ENCODE data around the gene AP5S1. TPM values are rescaled to one million over a fixed set of nuclear protein-coding genes. Genes with fewer than 3 reads are reported as not detected.
A peak's percentile ranks its signal among the peaks of the same experiment; 100 is the strongest.

The AP5S1 gene
- total and polyA plus RNA-seq, 2 of the 13 experiments (the other 11 are each of a cell fraction or from before 2014, with no cell fraction given) = 7.9 to 23.2 TPM

DNA sequence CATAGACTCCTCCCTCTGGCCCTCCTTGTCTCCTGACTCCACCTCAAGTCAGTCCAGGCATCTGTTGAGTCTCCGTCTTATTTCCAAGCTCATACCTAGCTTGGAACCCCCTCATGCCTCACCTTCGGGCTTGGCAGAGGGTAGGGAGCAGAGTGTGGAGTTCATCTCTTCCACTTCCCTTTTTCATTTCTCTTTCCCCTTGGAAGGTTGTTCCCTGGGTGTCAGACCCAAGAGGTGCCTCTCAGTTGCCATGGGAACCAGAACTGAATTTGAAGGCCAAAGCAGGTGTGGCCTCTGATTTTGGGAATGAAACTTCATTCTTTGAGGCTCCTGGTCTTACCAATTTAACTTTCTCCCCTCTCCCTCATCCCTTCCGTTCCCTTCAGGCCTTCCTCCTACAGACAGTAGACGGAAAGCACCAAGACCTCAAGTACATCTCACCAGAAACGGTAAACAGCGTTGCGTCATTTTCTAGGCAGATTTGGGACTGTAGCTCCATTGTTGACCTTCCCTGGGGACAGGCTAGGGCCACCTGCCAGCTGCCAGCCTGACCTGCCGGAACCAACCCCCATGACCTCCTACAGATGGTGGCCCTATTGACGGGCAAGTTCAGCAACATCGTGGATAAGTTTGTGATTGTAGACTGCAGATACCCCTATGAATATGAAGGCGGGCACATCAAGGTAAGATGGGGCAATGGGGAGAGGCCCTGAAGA lies 17.7 kb upstream of the AP5S1 start:
- no peak for ATAC-seq
- peaks cover 8% of the 10 kb centered on the region for H3K79me2 ChIP-seq (ENCODE audit: insufficient read depth, low read length)
- H3K4me1 ChIP-seq (ENCODE audit: insufficient read depth, low read length) = peaks cover 41% of the 10 kb centered on the region
- TF ChIP-seq ZNF598 (CRISPR knock-in tag; IDR thresholded peaks at IDR 0.05; ENCODE audit: borderline replicate concordance) (no peak), FOXA1 (IDR thresholded peaks at IDR 0.05) (no peak), FOXA1 (CRISPR knock-in tag; IDR thresholded peaks at IDR 0.05) (peak; percentile 65; the same call in 1 of the 2 replicates), ZNF616 (CRISPR knock-in tag; IDR thresholded peaks at IDR 0.05; ENCODE audit: low read depth) (no peak), ZNF451 (CRISPR knock-in tag; IDR thresholded peaks at IDR 0.05) (no peak), YY1 (IDR thresholded peaks at IDR 0.05; ENCODE audit: insufficient read depth, insufficient replicate concordance, low read depth, low read length) (no peak), NFKB2 (CRISPR knock-in tag; IDR thresholded peaks at IDR 0.05; ENCODE audit: borderline replicate concordance) (no peak), FOXK1 (CRISPR knock-in tag; IDR thresholded peaks at IDR 0.05; ENCODE audit: borderline replicate concordance, low read depth) (no peak), ZMYM2 (CRISPR knock-in tag; IDR thresholded peaks at IDR 0.05) (no peak), KLF13 (CRISPR knock-in tag; IDR thresholded peaks at IDR 0.05) (no peak), PRPF4 (IDR thresholded peaks at IDR 0.05; ENCODE audit: low read depth, low read length, poor library complexity, severe bottlenecking) (no peak), PHF21A (CRISPR knock-in tag; IDR thresholded peaks at IDR 0.05) (no peak), ZSCAN30 (CRISPR knock-in tag; IDR thresholded peaks at IDR 0.05) (no peak), ZNF724P (CRISPR knock-in tag; IDR thresholded peaks at IDR 0.05; ENCODE audit: borderline replicate concordance) (no peak), FOXM1 (CRISPR knock-in tag; IDR thresholded peaks at IDR 0.05) (no peak), HIVEP1 (CRISPR knock-in tag; IDR thresholded peaks at IDR 0.05) (no peak), RORA (CRISPR knock-in tag; IDR thresholded peaks at IDR 0.05) (no peak), CEBPB (IDR thresholded peaks at IDR 0.05; ENCODE audit: borderline replicate concordance, low read depth, low read length) (peak; percentile 68), ZNF546 (CRISPR knock-in tag; conservative IDR thresholded peaks at IDR 0.05) (no peak), ZNF674 (CRISPR knock-in tag; IDR thresholded peaks at IDR 0.05; ENCODE audit: low read depth) (no peak)
- TF ChIP-seq, protein P1, sequence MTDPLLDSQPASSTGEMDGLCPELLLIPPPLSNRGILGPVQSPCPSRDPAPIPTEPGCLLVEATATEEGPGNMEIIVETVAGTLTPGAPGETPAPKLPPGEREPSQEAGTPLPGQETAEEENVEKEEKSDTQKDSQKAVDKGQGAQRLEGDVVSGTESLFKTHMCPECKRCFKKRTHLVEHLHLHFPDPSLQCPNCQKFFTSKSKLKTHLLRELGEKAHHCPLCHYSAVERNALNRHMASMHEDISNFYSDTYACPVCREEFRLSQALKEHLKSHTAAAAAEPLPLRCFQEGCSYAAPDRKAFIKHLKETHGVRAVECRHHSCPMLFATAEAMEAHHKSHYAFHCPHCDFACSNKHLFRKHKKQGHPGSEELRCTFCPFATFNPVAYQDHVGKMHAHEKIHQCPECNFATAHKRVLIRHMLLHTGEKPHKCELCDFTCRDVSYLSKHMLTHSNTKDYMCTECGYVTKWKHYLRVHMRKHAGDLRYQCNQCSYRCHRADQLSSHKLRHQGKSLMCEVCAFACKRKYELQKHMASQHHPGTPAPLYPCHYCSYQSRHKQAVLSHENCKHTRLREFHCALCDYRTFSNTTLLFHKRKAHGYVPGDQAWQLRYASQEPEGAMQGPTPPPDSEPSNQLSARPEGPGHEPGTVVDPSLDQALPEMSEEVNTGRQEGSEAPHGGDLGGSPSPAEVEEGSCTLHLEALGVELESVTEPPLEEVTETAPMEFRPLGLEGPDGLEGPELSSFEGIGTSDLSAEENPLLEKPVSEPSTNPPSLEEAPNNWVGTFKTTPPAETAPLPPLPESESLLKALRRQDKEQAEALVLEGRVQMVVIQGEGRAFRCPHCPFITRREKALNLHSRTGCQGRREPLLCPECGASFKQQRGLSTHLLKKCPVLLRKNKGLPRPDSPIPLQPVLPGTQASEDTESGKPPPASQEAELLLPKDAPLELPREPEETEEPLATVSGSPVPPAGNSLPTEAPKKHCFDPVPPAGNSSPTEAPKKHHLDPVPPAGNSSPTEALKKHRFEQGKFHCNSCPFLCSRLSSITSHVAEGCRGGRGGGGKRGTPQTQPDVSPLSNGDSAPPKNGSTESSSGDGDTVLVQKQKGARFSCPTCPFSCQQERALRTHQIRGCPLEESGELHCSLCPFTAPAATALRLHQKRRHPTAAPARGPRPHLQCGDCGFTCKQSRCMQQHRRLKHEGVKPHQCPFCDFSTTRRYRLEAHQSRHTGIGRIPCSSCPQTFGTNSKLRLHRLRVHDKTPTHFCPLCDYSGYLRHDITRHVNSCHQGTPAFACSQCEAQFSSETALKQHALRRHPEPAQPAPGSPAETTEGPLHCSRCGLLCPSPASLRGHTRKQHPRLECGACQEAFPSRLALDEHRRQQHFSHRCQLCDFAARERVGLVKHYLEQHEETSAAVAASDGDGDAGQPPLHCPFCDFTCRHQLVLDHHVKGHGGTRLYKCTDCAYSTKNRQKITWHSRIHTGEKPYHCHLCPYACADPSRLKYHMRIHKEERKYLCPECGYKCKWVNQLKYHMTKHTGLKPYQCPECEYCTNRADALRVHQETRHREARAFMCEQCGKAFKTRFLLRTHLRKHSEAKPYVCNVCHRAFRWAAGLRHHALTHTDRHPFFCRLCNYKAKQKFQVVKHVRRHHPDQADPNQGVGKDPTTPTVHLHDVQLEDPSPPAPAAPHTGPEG (CRISPR knock-in tag; IDR thresholded peaks at IDR 0.05) = no peak

More for the DNA sequence above, 17.7 kb upstream of the AP5S1 start:
- no TSS peak for BruUV-seq (replicated peaks)
- CTCF ChIA-PET (ENCODE audit: low intra/inter-chr PET ratio, low total read pairs) = no interaction called here
- intact Hi-C loops (cut with micrococcal nuclease; ENCODE audit: unreplicated experiment) = no loop called here
- in situ Hi-C loops (cut with HindIII; ENCODE audit: extremely low pct_ligation_motif_present, low pct_unique_long_range_greater_than_20kb) = no loop called here
- Histone ChIP-seq H3K27me3 (ENCODE audit: control insufficient read depth in 1 of 2, insufficient read depth in 2 of 2, low read length in 2 of 2) (no peaks in the 10 kb centered on the region), H3K4me3 (replicated peaks in 1 of 3; ENCODE audit: insufficient read depth in 1 of 3, low read depth in 2 of 3, low read length in 3 of 3) (no peak overlapping the region), H3K9ac (ENCODE audit: insufficient read depth, low read depth, low read length) (no peak overlapping the region), H4K20me1 (ENCODE audit: insufficient read depth, low read length) (no peaks in the 10 kb centered on the region), H3K4me2 (ENCODE audit: low read depth, low read length) (no peak overlapping the region), H2AFZ (ENCODE audit: low read length) (no peak overlapping the region), H3K9me3 (ENCODE audit: low read length) (no peaks in the 10 kb centered on the region), H3K36me3 (replicated peaks in 1 of 2; ENCODE audit: control insufficient read depth in 1 of 2, insufficient read depth in 2 of 2, low read length in 2 of 2) (peaks cover 27 to 48% of the 10 kb centered on the region in 2 experiments), H3K27ac (ENCODE audit: extremely low read length, insufficient read depth, low read length) (no peak overlapping the region)
- FAIRE-seq = no peak
- WGBS (ENCODE audit: low lambda C conversion rate) = 88% methylated on average over 11 of the region's 11 CpGs
- DNase-seq (ENCODE audit: low spot score) = no peak
- POLR2A ChIA-PET = interaction anchor here (1.1 to 1.5 kb wide), 2 partner anchors 15 to 18 kb away, joined by 4 to 6 read pairs; partner anchors contain the start of gene AP5S1

All from HepG2 (cell line).